GM18511 (cell line): ENCODE measurements around the gene USP9X.
A peak's percentile ranks its signal among the peaks of the same experiment; 100 is the strongest.
"Not testable (repeated sequence)": the region's sequence is repeated elsewhere in the genome, so short reads cannot be mapped to it uniquely, and the experiment has no call there.

Experiments used
- ATAC-seq: cut with Tn5 transposase; IDR thresholded peaks from one replicate; pipeline ENCODE4 v1.9.1; 2021; ENCODE audit warnings: mild to moderate bottlenecking, moderate library complexity; ENCODE audit not compliant: unreplicated experiment

Gene USP9X

GRCh38 chrX:41085878-41086626, 807 bp downstream of the USP9X start:
- no peak for ATAC-seq

GRCh38 chrX:41086627-41086932, 1.3 kb downstream of the USP9X start:
- ATAC-seq, result no peak

GRCh38 chrX:41087201-41087600, 2.0 kb downstream of the USP9X start:
- no peak for ATAC-seq

GRCh38 chrX:41090568-41091238, 5.5 kb downstream of the USP9X start:
- no peak for ATAC-seq

GRCh38 chrX:41092776-41093175, 7.5 kb downstream of the USP9X start:
- no peak for ATAC-seq

GRCh38 chrX:41095174-41095573, 9.9 kb downstream of the USP9X start:
- no peak for ATAC-seq

GRCh38 chrX:41095908-41096307, 10.7 kb downstream of the USP9X start:
- ATAC-seq, result no peak

- ATAC-seq, result no peak
Observed at GRCh38 chrX:41096339-41096955, 11.2 kb downstream of the USP9X start.

- ATAC-seq, result no peak
Observed at GRCh38 chrX:41097326-41097725, 12.1 kb downstream of the USP9X start.

- no peak for ATAC-seq
Observed at GRCh38 chrX:41100200-41100599, 15.0 kb downstream of the USP9X start.

- no peak for ATAC-seq
Observed at GRCh38 chrX:41100819-41101218, 15.6 kb downstream of the USP9X start.

- no peak for ATAC-seq
Observed at GRCh38 chrX:41105005-41105404, 19.8 kb downstream of the USP9X start.

GRCh38 chrX:41106257-41106656, 21.0 kb downstream of the USP9X start:
- ATAC-seq, result not testable (repeated sequence)

GRCh38 chrX:41108007-41108406, 22.8 kb downstream of the USP9X start:
- no peak for ATAC-seq

GRCh38 chrX:41108463-41109205, 23.4 kb downstream of the USP9X start:
- ATAC-seq, result no peak

GRCh38 chrX:41110801-41111625, 25.8 kb downstream of the USP9X start:
- ATAC-seq, result no peak

GRCh38 chrX:41115104-41115425, 29.8 kb downstream of the USP9X start:
- ATAC-seq, result not testable (repeated sequence)

GRCh38 chrX:41116948-41117347, 31.7 kb downstream of the USP9X start:
- peak; percentile 82 for ATAC-seq

GRCh38 chrX:41118156-41118555, 32.9 kb downstream of the USP9X start:
- ATAC-seq, result no peak

- no peak for ATAC-seq
Observed at GRCh38 chrX:41119803-41120202, 34.6 kb downstream of the USP9X start.

- ATAC-seq, result no peak
Observed at GRCh38 chrX:41121766-41122165, 36.5 kb downstream of the USP9X start.
